Thymus (tissue), 11 donors: ENCODE measurements around the gene WSCD2. TPM values are rescaled to one million over a fixed set of nuclear protein-coding genes. Genes with fewer than 3 reads are reported as not detected.

ENCODE experiments used
- DNase-seq, 9 donors: peaks; one replicate each; pipeline ENCODE4 v3.0.0-alpha.2; 2013; ENCODE audit warnings: low spot score in 9 of 9, low read depth in 6 of 9, missing footprints in 1 of 9
- H3K27ac ChIP-seq, 2 donors: one replicate each; pipeline ENCODE4 v1.5.1; 2013; ENCODE audit warnings: control low read depth in 1 of 2, low read depth in 1 of 2, low read length in 1 of 2, mild to moderate bottlenecking in 1 of 2, moderate library complexity in 1 of 2
- H3K27me3 ChIP-seq, 2 donors: one replicate each; pipeline ENCODE4 v1.5.1; 2013; ENCODE audit warnings: low read length in 1 of 2; ENCODE audit not compliant: control insufficient read depth in 2 of 2, insufficient read depth in 1 of 2
- H3K36me3 ChIP-seq, 2 donors: one replicate each; pipeline ENCODE4 v1.5.1; 2013; ENCODE audit warnings: low read length in 1 of 2, mild to moderate bottlenecking in 1 of 2, moderate library complexity in 1 of 2; ENCODE audit not compliant: control insufficient read depth in 2 of 2, insufficient read depth in 2 of 2
- H3K4me1 ChIP-seq, 2 donors: one replicate each; pipeline ENCODE4 v1.5.1; 2013; ENCODE audit warnings: low read length in 2 of 2; ENCODE audit not compliant: control insufficient read depth in 2 of 2, insufficient read depth in 2 of 2
- H3K4me3 ChIP-seq, 2 donors: one replicate each; pipeline ENCODE4 v1.5.1; 2013; ENCODE audit warnings: low read length in 2 of 2, control low read depth in 1 of 2, mild to moderate bottlenecking in 1 of 2
- H3K9me3 ChIP-seq, 2 donors: one replicate each; pipeline ENCODE4 v1.5.1; 2013; ENCODE audit warnings: low read length in 1 of 2, mild to moderate bottlenecking in 1 of 2; ENCODE audit not compliant: control insufficient read depth in 2 of 2, insufficient read depth in 1 of 2
- WGBS: extraction: QIAGEN DNeasy Blood & Tissue Kit; methylation state at CpG from one replicate; pipeline ENCODE4 v1.1.7; 2013; 5-methylcytosine and 5-hydroxymethylcytosine counted together
- polyA plus RNA-seq: library from polyadenylated mRNA; stranded (reverse); fragments of 200-250 nt; gene quantifications from one replicate; pipeline ENCODE4 v1.2.3, GENCODE V29; 2013
- total RNA-seq: library from RNA; stranded (reverse); fragments of 120-200 nt; gene quantifications from one replicate; pipeline ENCODE4 v1.2.4, GENCODE V29; 2013
- donor health status: healthy.

WSCD2 gene
- total and polyA plus RNA-seq, 2 donors: 0.02 to 0.33 TPM

- Histone ChIP-seq H3K36me3 (no peaks in the 10 kb centered on the region), H3K27me3 (no peaks in the 10 kb centered on the region), H3K27ac (no peak overlapping the region), H3K4me3 (no peak overlapping the region), H3K9me3 (no peaks in the 10 kb centered on the region), H3K4me1 (no peaks in the 10 kb centered on the region)
- no peak for DNase-seq
- WGBS: 64% methylated on average over 4 of the region's 4 CpGs
These were observed 35.9 kb upstream of the WSCD2 start for GRCh38 chr12:108093209-108093608.

- H3K9me3 ChIP-seq: no peaks in the 10 kb centered on the region
- no peak for DNase-seq
- H3K4me1 ChIP-seq: no peaks in the 10 kb centered on the region
- H3K27ac ChIP-seq: no peak overlapping the region
- no peaks in the 10 kb centered on the region for H3K27me3 ChIP-seq
- WGBS: 80% methylated on average over 2 of the region's 2 CpGs
- no peak overlapping the region for H3K4me3 ChIP-seq
- H3K36me3 ChIP-seq: no peaks in the 10 kb centered on the region
These were observed 34.9 kb upstream of the WSCD2 start for GRCh38 chr12:108094056-108094649.

- H3K9me3 ChIP-seq: no peaks in the 10 kb centered on the region
- no peaks in the 10 kb centered on the region for H3K27me3 ChIP-seq
- WGBS: 87% methylated on average over 3 of the region's 3 CpGs
These were observed 31.8 kb upstream of the WSCD2 start for GRCh38 chr12:108097160-108097911.

GRCh38 chr12:108098374-108098773, 30.7 kb upstream of the WSCD2 start:
- Histone ChIP-seq H3K27me3 (no peaks in the 10 kb centered on the region), H3K4me1 (no peaks in the 10 kb centered on the region), H3K27ac (no peak overlapping the region), H3K4me3 (no peak overlapping the region), H3K36me3 (no peaks in the 10 kb centered on the region), H3K9me3 (no peaks in the 10 kb centered on the region)
- no peak for DNase-seq
- 96% methylated on average over 8 of the region's 8 CpGs for WGBS

More at GRCh38 chr12:108097160-108097911, 31.8 kb upstream of the WSCD2 start:
- no peak for DNase-seq
- H3K36me3 ChIP-seq: no peaks in the 10 kb centered on the region
- H3K4me1 ChIP-seq: no peaks in the 10 kb centered on the region
- H3K27ac ChIP-seq: no peak overlapping the region
- H3K4me3 ChIP-seq: no peak overlapping the region

GRCh38 chr12:108099073-108099472, 30.0 kb upstream of the WSCD2 start:
- WGBS: 41% methylated on average over 3 of the region's 3 CpGs

GRCh38 chr12:108099778-108100489, 29.2 kb upstream of the WSCD2 start:
- no peaks in the 10 kb centered on the region for H3K27me3 ChIP-seq
- no peaks in the 10 kb centered on the region for H3K4me1 ChIP-seq
- DNase-seq: no peak
- no peaks in the 10 kb centered on the region for H3K36me3 ChIP-seq
- H3K27ac ChIP-seq: no peak overlapping the region
- no peak overlapping the region for H3K4me3 ChIP-seq
- 90% methylated on average over 4 of the region's 4 CpGs for WGBS
- H3K9me3 ChIP-seq: no peaks in the 10 kb centered on the region

More at GRCh38 chr12:108099073-108099472, 30.0 kb upstream of the WSCD2 start:
- Histone ChIP-seq H3K27me3 (no peaks in the 10 kb centered on the region), H3K4me3 (no peak overlapping the region), H3K4me1 (no peaks in the 10 kb centered on the region), H3K27ac (no peak overlapping the region), H3K36me3 (no peaks in the 10 kb centered on the region), H3K9me3 (no peaks in the 10 kb centered on the region)
- DNase-seq: no peak

- H3K4me1 ChIP-seq: no peaks in the 10 kb centered on the region
- DNase-seq: no peak
- no peaks in the 10 kb centered on the region for H3K9me3 ChIP-seq
- no peaks in the 10 kb centered on the region for H3K27me3 ChIP-seq
- WGBS: 81% methylated on average over 3 of the region's 3 CpGs
- H3K4me3 ChIP-seq: no peak overlapping the region
- no peaks in the 10 kb centered on the region for H3K36me3 ChIP-seq
- no peak overlapping the region for H3K27ac ChIP-seq
These were observed 27.4 kb upstream of the WSCD2 start for GRCh38 chr12:108101605-108102175.

GRCh38 chr12:108102363-108102762, 26.7 kb upstream of the WSCD2 start:
- Histone ChIP-seq H3K27me3 (no peaks in the 10 kb centered on the region), H3K9me3 (no peaks in the 10 kb centered on the region), H3K4me1 (no peaks in the 10 kb centered on the region), H3K36me3 (no peaks in the 10 kb centered on the region), H3K27ac (no peak overlapping the region), H3K4me3 (no peak overlapping the region)
- DNase-seq: no peak
- WGBS: 46% methylated on average over 1 of the region's 1 CpG

GRCh38 chr12:108103087-108103486, 26.0 kb upstream of the WSCD2 start:
- Histone ChIP-seq H3K27ac (no peak overlapping the region), H3K9me3 (no peaks in the 10 kb centered on the region), H3K4me1 (no peaks in the 10 kb centered on the region), H3K36me3 (no peaks in the 10 kb centered on the region), H3K4me3 (no peak overlapping the region), H3K27me3 (no peaks in the 10 kb centered on the region)
- no peak for DNase-seq
